Measurements from ENCODE around the gene PTPRD.

PTPRD gene

DNA sequence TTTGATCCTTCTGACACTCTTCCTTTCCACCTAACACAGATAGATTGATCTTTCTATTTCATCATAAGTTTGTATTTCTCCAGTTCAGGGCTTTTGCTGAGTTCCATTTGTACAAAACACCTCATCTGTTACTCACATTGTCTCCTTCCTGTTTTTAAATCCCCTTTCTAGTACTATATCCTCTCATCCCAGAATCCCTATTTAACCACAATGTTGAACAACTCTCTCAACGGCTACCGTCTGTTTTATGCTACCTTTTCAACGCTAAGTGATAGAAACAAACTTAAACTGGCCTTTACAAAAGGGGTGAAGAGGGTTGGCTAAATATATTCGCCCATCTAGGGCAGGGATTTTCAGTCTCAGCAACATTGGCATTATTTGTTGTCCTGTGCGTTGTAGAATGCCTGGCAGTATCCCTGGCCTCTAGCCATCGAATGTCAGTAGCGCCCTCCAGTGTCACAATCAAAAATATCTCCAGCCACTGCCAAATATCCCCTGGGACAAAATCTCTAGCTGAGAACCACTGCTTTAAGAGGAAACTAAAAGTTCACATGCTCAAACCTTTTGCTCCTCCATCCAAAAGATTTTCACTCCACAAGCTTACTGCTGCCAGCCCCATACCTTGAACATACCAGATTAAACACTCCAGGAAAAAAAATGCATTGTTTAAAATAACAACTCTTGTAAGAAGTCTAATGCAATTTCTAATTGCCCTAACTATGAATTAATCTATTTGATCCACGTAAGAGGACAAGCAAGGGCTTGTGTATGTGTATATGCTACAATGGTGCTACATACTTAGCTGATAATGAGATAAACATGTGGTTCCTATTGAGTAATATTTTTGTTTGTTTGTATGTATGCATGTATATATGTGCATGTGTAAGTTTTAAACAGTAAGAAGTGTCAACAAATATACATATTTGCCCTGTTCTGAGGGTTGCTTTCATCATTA lies 344.0 kb downstream of the PTPRD start:
- DNase-seq (ENCODE audit: low read depth), result no peak

- no peak for DNase-seq (ENCODE audit: low read depth)
Observed at GRCh38 chr9:10265153-10265631, 347.6 kb downstream of the PTPRD start.

DNA sequence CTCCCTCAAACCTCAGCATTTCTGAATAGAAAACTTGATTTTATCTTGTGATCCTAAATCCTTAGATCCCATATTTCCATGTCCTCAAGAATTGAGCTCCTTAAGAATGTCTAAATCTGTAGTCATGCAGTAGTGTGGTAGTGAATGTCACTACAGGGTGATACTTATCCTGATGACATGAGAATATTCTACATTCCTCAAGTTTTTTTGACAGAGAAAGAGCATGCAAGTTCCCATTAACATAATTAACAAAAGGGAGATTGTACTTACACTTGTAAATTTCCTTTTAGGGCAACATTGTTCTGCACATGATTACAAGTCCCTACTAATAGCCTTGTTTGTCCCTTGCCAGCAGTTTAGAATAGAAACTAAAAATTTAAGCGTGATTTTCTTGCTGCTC lies 352.3 kb downstream of the PTPRD start:
- no peak for DNase-seq (ENCODE audit: low read depth)

DNA sequence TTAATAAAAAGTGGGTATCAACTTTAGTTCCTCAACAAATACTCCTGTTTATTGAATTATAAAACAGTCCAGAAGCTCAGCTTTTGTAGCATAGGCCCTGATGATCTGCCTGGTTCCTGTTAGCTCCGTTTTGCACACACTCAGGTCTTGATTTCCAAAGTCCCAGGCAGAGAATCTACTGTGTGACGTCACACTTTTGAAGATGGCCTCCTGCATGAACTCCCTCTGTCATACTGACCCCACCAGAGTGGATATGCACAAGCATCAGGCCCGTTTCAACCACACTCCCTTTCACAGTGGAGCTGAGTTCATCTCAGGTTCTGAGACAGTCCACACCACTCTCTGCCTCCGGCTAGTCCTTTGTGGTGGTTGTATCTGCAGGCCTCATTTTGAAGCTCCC lies 353.1 kb downstream of the PTPRD start:
- DNase-seq (ENCODE audit: low read depth), result no peak

DNA sequence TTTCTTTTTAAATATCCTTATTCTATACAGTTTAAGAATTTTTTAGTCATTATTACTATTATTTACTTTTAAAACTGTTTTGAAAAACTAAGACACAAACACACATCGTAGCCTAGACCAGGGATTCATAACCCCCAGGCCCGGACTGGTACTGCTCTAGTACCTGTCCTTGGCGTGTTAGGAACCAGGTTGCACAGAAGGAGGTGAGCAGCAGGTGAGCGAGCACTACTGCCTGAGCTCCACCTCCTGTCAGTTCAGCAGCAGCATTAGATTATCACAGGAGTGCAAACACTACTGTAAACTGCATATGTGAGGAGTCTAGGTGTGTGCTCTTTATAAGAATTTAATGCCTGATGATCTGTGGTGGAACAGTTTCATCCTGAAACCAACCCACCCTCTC lies 357.0 kb downstream of the PTPRD start:
- no peak for DNase-seq (ENCODE audit: low read depth)

DNA sequence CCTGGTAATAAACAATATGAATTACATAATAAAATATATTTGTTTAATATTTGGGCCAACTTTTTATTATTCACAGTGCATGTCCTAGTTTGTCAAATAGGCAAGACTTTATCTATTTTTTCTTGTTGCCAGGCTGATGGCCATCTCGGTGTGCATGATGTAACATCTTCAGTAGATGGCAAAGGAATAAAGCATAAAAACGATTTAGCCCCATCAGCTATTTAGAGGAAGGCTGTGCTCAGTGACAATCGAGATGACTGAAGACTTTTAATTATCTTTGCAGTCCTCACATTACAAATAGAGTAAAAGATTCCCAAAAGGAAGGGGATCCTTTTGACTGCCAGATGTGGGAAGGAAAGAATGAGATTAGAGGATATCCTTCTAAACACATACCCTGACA lies 358.5 kb downstream of the PTPRD start:
- no peak for DNase-seq (ENCODE audit: low read depth)

- DNase-seq (ENCODE audit: low read depth), result no peak
Observed at GRCh38 chr9:10253341-10253740, 359.5 kb downstream of the PTPRD start.

GRCh38 chr9:10252174-10252573 lies 360.6 kb downstream of the PTPRD start:
- no peak for DNase-seq (ENCODE audit: low read depth)

- no peak for DNase-seq (ENCODE audit: low read depth)
Observed at GRCh38 chr9:10251490-10251889, 361.3 kb downstream of the PTPRD start.

- no peak for DNase-seq (ENCODE audit: low read depth)
Observed at GRCh38 chr9:10250219-10250618, 362.6 kb downstream of the PTPRD start.

DNA sequence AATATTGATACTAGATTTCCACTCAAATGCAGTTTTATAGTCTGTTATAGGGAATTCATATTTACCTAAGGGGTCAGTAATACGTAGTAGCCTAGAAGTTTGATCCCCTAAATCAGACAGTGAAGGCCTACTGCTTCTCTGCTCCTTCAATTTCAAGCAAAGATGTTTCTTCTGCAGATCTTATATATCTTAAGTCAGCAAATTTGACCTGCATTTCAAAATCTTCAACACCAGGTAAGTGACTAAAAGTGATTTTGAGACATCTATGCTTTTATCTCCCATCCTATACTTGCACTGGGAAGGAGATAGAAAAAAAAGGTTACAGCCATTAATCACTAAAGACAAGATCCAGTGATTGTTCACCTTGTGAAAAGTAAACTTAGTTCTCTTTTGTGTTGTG lies 363.9 kb downstream of the PTPRD start:
- no peak for DNase-seq (ENCODE audit: low read depth)

DNA sequence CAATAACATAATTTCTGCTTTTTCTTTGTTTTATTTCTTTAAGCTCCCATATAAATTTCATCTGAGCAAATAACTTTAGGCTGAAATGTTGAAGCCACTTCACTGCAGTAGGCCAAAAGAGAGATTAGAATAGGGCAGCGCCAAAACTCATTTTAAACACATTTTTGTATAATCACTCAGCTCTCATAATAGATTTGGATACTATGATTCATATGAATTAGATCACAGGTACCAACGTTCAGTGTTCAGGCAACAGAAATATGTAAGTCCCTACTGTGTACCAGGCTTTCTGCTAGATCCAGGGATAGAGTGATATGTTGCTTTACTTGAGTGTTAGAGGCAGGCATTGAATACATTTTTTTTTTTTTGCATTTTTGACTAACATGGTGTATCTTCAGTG lies 370.5 kb downstream of the PTPRD start:
- no peak for DNase-seq (ENCODE audit: low read depth)

- DNase-seq (ENCODE audit: low read depth), result no peak
Observed at GRCh38 chr9:10238087-10238486, 374.7 kb downstream of the PTPRD start.

DNA sequence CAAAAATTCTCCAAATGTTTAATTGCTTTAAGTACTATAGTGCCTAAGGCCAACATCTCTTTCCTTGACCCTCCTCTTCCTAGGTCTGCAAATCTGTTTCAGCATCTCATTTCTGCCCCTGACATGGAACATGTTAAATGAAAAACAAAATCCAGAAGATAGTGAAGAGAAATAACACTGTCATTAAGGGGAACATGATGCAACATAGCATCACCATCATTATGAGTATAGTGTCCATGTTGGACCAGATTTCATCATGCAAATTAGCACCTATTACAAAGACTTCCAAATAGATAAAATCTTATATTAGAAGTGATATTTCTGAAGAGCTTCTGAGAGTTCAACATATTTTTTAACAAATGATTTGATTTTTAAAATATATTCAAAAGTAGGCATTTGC lies 375.2 kb downstream of the PTPRD start:
- DNase-seq (ENCODE audit: low read depth), result no peak

DNA sequence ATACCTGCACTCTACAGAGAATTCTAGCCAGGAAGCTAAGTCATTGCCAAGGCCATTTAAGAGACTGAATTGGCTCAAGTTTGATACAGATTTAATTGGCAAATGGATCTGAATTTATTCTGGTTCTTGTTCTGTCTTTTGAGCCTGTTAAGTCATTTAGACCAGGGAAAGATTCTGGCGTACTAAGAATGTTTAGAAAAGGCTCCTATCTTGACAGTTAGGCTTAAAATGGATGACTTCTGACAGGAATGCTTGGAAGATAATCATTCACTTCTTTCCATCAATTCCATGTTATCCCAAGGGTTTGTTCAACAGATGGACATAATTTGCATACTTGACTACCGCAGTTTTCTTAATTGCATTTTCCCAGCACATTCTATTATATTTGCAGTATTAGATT lies 376.6 kb downstream of the PTPRD start:
- DNase-seq (ENCODE audit: low read depth), result no peak

GRCh38 chr9:10235376-10235775 lies 377.4 kb downstream of the PTPRD start:
- no peak for DNase-seq (ENCODE audit: low read depth)

DNA sequence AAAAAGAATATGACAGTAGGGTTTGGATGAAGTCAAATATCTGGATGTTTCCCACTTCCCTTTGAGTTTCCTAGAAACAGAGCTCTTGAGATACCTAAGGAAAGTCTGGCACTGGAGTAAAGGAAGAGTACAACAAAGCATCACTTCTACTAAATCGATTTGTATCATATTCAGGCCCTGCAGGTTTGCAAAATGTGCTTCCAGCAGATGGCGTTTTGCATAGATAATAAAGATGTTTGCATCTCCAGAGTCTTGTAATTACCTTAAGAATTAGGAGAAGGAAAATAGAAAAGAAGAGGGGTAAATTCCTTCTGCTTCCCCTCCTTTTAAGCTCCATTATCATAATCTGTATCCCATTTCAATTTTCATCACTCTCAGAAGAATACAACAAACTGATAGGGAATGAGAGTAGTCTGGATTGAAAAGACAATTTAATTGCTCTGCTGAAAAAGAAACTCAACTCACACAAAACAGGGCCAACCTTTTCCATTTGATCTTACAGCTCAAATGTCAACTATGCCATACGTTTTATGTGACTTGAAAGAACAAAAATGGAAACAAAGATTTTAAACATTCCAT lies 380.4 kb downstream of the PTPRD start:
- DNase-seq (ENCODE audit: low read depth), result no peak

- DNase-seq (ENCODE audit: low read depth), result no peak
Observed at GRCh38 chr9:10230512-10230911, 382.3 kb downstream of the PTPRD start.

DNA sequence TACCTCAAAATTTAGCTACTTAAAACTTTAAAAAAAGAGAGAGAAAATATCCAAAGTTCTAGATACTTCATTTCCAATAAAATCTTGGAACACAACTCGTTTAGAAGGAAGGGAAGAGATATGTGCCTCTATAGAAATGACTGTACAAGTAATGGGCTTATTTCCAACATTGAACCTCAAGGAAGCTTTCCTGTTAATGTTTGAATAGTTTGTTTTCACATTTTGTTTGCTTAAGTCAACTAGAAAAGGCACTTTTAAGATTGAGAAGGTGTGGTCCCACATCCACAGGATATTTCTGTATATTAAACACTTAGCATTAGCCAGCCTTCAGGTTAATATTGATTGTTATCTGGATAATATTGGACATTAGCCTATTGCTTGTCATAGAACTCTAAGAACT lies 384.7 kb downstream of the PTPRD start:
- DNase-seq (ENCODE audit: low read depth), result no peak

DNA sequence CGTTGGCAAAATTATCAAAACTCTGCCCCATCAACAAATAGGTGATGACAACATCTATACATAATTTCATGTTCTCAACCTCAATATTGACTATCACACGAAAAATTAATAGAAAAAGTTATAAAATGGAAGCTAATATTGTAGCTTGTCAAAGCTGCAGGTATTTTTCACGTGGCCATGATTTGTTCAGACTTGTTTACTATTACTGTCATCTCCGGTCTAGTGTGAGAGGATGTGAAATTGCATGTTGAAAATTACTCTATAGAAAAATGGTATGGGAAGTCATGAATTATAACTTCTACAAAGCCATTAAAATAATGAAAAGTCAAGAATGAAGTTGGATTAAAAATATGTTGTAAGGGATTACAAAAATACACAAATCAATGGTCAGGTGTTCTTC lies 385.8 kb downstream of the PTPRD start:
- no peak for DNase-seq (ENCODE audit: low read depth)

DNA sequence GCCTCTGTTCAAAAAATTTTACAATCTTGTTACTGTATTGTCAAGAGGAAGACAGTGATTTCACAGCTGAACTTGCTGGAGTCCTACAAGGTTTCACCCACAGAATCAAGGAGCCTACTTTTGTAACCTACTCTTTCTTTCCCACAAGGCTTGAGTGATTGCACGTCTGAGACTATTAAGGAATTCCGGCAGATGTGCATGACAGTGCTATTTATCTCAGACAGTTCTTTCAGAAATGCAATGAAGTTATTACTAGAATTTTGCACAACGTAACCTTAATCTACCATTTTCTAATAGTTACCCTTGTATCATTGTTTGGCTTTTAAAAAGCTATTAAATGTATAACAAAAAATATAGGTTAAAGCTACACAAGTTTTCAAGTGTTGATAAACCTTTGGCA lies 400.1 kb downstream of the PTPRD start:
- DNase-seq (ENCODE audit: low read depth), result no peak

- no peak for DNase-seq (ENCODE audit: low read depth)
Observed at GRCh38 chr9:10208691-10209069, 404.1 kb downstream of the PTPRD start.

- no peak for DNase-seq (ENCODE audit: low read depth)
Observed at GRCh38 chr9:10204276-10204675, 408.5 kb downstream of the PTPRD start.

DNA sequence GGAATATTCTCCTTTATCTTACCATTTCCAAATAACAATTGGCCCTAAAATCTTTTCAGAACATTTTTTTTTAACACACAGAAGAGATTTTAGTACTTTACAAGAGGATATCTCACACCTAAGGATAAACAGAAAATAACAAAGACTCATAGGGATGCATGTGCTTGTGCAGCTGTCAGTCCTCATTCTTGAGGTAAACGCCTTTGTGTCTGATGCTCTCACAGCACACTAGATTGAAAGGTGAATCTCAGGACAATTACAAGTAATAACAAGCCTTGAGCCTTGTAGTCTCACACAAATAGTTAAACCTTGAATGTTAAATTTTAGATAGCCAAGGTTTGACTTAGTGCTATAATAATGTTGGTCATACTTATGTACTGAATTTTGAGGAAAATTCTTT lies 439.2 kb downstream of the PTPRD start:
- DNase-seq (ENCODE audit: low read depth), result no peak

All from EH (cell line).